Non-pigmented ciliary epithelial cell (primary cell): ENCODE measurements around the gene CTXN3.

Experiments
- DNase-seq: peaks from one replicate; pipeline ENCODE4 v3.0.0-alpha.2; 2010; ENCODE audit warnings: low read depth

Gene CTXN3

DNA sequence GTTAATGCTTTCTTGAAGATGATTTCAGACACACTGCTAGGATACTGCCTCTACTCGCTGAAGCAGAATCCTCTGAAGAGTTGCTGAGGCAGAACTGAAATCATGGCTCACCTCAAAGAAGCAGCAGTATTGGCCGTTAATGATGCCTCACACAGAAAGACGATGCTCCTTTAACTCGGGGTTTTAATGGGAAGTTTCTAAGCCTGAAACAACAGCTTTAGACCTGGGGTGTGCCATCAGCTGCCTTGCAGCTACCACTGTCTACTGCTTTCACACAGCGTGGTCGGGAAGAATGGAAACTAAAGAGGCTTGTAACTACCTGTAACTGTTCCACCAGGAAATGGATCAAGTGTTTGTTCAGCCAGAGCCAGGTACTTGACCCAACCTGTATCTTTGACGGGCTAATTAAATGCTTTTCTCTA is at the start of gene CTXN3:
TSS of gene CTXN3 (plus strand) at position 65 of the 422 bp plus-strand sequence. CDS start 8,440 bp downstream, outside the sequence.
- DNase-seq = no peak

DNA sequence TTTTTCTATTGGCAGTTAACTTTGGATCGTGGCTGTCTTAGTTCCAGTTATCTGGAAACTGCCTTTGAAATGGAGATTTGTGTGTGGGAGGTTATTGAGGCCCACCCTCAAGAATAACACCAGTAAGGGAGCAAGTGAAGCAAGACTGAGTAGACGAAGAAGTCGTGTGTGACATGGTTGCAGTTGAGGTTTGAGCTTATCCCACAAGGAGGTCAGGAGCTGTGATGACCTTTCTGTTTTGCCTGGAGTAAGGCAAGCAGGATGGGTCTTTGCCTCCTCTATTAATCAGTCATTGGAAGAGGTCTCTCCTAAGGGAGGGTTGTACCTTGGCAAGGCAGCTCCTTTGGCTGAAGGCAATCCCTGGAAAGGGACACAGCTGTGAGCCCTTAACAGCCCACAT is 49.6 kb upstream of the CTXN3 start:
- DNase-seq = no peak

DNA sequence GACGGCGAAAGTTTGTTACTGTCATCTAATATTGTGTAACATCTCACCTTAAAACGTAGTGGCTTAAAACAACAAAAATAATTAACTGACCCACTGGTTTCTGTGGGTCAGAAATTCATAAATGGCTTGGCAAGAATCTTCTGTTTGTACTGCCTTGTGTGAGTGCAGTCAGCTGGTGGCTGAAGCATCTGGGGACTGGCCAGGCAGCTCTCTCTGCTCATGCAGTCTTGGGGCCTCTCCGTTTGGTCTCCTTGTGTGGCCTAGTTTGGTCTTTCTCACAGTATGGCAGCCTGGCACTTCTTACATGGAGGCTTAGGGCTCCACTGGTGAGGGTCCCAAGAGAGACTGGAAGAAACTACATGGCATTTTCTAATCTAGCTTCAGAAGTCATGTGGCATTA is 49.0 kb upstream of the CTXN3 start:
- DNase-seq = no peak

DNA sequence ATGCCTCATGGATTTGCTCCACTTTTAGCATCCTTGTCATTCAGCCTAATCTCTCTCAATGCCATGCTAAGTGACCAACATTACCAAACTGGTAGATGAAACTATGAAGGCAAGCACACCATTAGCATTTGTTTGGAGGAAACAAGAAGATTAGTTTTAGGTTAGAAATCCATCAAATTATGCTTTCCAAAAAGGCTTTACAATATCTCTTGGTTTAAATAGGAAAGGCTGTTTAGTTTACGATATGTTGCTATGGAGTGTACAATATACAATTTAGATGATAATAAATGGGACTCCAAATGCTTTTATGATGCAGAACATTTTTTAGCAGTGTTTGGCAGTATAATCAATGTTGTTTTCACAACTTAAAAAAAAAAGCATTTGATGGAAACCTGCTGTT is 47.8 kb upstream of the CTXN3 start:
- no peak for DNase-seq

DNA sequence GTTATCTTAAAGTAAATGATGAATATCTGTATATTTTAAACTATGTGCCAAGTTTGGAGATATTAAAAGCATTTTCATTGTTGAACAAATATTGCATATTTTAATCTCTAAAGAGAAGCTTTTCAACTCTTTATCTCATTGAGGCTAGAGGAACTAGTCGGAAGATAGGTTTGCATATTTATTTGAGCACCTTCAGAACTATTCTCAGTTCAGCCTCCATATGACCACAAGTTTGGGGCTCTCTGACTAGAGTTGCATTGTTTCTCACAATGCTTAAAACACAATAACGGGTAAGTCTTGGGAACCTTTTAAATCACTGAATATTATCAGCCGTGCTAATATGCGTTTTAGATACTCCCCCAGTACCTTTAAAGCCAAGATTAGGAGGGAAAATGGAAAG is 47.3 kb upstream of the CTXN3 start:
- no peak for DNase-seq

DNA sequence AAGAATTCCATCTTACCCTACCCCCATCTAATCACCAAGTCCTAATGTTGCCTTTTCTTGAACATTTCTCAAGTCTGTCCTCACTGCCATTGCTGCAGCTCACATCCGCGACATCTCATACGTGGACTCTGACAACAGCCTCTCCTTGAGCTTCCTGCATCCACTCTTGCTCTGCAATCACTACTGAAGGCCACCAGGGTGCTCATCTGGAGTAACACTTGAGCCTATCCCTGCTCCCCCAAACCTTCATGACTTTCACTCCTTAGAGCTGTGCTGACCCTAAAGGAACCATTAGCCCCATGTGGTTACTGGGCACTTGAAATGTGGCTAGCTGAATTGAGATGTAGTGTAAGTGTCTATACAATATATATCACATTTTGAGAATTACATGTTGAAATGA is 46.4 kb upstream of the CTXN3 start:
- no peak for DNase-seq

DNA sequence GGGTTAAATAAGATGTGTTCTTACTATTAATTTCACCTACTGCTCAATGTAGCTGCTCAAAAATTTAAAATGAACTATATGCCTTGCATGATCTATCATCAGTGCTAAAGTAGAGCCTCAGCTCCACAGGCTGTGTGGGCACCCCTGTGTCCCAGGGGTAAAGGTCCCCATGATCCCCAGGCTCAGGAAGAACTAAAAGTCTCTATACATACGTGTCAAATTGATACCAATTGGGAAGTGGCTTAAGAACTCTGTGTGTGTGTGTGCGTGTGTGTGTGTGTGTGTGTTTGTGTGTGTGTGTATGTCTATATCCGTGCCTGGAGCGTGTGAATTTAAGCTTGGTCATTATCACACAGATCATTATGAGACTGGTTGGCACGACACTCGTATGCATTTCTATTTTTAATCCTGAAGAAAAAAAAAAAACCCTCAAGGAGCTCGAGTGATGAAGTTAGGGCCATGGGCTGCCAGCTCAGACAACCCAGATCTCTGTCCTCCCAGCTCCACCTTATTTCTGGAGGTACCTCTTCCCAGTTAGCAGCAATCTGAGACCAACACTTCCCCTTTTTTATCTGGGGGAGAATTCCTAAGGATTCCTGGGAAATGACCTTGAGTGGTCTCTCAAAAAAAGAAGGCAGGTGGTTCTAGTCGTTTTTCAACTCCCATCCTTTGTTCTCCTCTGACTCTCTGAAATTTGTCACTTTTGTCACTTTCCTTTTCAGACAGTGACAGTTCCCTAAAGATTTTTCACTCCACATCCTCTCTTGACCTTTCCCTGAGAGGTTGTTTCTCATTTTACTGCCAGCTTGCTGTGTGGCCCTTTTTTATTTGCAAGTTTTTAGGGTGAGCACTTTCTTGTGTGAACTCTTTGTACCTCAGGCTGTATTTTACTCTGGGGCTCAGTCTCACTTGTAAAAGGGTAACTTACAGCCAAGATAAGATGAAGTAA is 45.7 kb upstream of the CTXN3 start:
- no peak for DNase-seq

DNA sequence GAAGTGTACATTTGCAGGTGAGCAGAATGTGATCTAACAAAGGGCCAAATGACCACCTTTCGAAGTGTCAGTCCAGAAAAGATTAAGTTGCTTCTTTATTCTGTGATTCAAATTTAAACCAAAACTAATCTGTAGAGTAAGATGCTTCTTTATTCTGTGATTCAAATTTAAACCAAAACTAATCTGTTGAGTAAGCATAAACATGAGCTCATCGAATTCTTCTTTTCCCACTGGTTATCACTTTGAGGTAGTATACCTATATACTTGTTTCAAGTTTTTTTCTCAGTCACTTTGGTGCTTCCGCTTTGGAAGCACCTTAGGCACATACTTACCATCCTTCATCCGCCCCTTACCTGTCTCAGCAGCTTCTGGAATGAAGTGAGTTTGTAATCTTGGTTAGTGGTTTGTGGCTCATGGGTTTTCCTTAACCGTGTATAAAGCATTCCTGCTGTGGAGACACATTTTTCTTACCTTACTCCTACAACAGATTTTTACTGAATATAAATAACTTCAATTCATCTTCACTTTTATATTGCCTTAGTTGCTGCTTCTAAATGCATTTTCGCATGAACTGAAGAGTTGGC is 40.7 kb upstream of the CTXN3 start:
- DNase-seq = no peak

DNA sequence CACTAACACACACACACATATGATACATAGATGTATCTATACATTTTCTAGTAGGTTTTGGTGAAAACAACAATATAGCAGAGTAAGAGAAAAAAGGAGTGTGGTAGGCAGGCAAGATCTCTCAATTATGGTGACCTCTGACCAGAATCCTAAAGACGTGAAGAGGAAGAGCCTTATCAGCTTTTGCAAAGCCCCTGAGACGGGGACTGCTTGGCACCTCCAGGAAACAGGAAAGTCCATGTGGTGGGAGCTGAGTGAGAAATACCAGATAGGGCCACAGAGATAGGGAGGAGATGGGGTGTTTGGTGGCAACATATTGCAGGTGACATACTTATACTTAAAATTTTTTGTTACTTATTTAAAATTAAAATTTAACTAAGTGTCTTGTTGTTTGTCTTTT is 39.9 kb upstream of the CTXN3 start:
- no peak for DNase-seq

DNA sequence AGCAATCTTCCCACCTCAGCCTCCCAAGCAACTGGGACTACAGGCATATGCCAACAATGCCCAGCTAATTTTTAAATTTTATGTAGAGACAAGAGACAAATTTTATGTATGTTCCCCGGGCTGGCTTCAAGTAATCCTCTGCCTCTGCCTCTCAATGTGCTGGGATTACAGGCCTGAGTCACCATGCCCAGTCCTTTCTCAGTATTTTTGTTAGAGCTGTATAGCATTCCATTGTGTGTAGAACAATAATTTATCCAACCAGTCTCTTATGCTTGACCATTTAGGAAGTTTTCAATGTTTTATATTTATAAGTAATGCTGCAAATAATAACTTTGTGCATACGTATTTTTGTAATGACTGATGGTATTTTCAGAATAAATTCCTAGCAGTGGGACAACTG is 38.9 kb upstream of the CTXN3 start:
- DNase-seq = no peak

DNA sequence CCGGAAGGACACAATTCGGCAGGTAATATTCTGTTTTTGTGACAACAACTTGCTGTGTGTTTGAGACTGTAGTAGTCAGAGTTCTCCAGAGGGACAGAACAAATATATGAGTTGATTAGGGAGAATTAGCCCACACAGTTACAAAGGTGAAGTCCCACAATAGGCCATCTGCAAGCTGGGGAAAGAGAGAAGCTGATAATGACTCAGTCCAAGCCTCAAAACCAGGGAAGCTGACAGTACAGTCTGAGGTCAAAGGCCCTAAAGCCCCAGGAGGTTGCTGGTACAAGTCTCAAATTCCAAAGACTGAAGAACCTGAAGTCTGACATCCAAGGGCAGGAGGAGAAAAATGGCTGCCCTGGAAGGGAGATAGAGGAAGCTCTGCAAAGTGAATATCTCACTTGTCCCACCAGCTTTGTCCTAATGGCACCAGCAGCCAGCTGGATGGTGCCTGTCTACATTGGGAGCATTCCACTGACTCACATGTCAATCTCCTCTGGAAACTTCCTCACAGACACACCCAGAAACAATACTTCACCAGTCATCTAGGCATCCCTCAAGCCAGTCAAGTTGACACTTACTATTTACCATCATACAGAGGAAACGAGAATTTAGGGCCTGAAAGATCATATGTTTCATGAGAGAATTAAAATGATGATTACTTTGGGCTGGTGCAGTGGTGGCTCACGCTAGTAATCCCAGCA is 36.3 kb upstream of the CTXN3 start:
- no peak for DNase-seq

DNA sequence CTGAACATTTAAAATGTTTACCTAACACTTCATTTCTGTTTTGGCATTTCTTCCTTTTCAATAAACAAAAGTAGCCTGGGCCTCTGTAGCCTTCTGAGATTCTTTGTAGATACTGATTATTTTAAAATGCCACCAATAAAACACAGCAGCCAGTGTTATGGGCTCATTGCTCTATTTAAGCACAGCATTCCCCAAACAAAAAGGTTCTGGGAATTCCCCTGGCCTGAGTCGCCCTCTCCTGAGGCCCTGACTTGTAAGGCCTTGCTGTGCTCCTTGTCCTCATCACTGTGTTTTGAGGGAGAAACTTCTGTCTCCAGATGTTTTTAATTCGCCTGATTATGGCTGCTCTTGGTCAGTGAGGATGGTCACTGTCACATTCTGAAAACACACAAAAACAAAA is 33.0 kb upstream of the CTXN3 start:
- no peak for DNase-seq

DNA sequence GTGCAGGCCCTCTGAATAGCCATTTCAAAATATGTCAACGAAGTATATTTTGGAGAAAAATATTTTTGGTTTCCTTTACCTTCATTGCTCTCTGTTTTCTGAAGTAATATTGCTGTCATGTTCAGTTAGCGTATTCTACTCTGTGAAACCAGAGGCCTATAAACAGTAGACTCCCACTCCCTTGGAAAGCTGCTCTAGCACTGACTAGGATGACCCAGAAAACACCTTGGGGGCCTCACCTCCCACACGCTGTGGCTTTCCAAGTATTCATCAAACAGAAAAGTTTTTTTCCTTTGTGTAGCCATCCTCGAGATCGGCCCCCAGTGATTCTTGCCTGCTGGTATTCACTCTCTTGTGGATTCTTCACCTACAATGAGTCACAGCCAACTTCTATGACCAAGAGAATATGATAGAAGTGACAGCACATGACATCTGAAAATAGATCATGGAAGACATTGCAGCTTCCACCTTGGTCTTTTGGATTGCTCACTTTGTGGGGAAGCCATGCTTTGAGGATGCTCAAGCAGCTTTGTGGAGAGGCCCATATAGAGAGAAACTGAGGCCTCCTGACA is 28.9 kb upstream of the CTXN3 start:
- no peak for DNase-seq

DNA sequence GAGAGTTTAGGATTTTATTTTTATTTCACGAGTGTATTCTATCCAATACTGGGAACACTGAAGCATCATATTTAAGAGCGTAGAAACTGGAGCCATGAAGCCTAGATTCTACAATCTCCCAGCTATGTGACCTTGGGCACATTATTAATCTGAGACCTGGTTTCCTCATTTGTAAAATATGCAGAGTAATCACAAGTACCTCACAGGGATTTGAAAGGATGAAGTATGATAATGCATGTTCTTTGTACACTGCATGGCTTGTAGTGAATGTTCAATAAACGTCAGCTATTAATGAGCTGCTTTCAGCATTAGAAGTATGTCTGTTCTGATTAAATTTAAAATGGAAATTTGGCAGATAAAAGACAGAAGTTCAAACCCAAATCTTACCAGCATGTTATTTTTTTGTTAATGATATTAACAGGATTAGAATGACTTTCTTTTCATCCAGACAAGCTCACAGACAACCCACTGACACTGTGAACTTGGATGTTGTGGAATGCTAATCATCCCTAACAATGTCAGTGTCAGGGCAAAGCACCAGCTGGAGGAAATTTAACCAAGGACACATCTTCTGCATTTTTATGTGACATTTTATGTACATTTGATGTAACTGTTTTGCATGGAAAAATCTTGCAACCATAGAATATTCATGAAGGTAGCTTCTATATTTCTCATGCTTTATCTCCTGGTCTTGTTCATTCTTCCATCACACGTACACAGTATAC is 27.1 kb upstream of the CTXN3 start:
- no peak for DNase-seq

DNA sequence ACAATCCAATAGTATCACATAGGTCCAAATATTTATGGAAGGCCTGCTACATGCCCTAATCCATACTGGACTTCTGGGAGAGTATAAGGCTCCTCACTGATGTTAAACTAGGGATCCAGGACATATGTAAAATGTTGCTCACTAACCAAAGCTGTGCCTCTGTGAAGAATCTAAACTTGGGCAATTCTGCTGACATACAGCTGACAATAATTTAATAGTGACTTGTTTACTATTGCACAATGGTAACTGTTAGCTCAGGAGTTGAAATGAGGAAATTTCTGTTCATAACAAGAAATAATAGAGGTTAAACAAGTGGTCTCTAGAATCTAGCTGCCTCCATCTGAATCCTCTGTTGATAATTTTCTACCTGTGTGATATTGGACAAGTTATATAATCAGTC is 14.9 kb upstream of the CTXN3 start:
- DNase-seq = no peak

DNA sequence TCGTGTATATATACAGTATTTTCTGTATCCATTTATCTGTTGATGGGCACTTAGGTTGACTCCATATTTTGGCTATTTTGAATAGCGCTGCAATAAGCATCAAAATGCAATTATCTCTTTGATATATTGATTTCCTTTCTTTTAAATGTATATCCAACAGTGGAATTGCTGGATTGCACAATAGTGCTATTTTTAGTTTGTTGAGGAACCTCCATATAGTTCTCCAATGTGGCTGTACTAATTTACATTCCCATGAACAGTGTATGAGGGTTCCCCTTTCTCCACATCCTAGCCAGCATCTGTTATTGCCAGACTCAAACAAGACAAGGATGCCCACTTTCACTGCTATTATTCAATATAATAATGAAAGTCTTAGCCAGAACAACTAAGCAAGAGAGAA is 9.1 kb upstream of the CTXN3 start:
- DNase-seq = no peak

DNA sequence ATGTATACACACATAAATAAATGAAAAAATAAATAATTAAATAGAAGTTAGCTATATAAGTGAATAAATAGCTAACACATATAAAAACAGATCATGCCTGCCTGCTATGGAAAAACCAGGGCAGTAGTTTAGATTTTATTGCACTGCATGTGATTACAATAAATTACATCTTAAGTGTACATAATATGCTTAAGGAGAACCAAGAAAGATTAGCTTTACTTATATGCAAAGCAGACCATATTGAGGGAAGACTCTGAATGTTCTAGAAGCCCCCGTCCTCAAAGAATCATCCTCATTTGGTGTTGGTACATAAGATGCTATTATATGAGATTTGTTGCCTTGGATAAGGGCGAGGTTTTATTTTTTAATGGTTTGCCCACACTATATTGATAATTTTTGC is 5.9 kb upstream of the CTXN3 start:
- DNase-seq = no peak

DNA sequence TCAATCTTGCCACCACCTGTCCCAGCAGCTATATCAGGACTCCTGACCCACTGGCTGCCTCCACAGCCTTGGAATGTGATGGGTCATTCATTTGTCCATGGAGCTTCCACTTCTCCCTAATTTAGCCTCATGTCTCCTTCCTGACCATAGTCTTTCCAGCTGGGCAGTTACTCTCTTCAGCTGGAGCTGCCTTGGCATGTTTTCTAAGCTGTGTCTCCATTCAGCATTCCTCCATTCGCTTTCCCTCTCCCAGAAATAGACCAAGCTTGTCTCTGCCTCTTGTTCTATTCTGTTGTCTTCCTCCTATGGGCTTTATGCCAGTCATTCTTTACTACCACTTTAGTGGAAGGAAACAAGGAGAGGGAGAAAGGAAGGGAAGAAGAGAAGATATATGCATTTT is 5.3 kb upstream of the CTXN3 start:
- no peak for DNase-seq

DNA sequence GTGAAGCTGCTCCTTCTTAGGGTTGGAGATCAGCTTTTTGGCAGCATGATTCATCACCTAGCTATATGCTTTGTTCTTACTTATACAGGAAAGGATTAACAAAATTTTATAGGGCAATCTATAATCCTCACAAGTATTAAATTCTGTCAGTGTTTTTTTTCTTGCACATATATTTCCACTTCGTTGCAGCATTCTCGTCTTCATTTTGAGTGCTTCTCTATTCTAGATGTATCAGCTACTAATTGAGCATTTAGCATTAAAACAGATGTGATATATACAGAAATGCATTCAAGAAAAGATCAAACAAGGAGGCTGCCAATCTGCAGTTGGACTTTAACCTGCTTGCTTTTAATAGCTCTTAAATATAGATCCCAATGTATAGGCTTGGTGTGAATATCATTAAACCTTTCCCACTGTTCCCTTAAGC is 3.6 kb upstream of the CTXN3 start:
- no peak for DNase-seq

DNA sequence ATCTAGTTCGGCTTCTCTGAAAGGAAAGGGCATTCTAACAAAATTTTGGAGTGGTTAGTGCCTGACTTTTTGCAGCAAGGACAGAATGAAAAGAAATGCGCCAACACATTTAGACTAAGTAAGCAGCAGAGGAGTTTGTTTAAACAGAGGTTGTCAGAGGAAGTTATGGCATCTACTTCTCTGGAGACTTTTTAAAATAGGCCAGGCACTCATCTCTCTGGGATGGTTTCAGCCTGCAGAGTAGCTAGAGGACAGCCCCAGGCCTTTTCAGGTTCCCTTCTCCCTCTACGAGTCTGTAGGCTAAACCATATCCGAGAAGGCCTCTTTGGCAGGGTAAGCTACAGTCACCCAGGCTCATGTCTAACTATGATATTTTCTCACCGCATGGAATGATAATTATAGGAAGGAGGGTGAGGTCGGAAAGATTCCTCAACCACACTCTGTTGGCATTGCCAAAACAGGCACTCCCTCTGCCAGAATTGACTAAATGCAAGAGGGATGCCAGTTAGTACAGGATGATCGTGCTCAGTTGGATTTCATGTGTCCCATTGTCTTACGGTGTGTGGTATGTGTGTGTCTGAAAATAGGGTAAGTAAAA is 1.4 kb upstream of the CTXN3 start:
- DNase-seq = no peak

DNA sequence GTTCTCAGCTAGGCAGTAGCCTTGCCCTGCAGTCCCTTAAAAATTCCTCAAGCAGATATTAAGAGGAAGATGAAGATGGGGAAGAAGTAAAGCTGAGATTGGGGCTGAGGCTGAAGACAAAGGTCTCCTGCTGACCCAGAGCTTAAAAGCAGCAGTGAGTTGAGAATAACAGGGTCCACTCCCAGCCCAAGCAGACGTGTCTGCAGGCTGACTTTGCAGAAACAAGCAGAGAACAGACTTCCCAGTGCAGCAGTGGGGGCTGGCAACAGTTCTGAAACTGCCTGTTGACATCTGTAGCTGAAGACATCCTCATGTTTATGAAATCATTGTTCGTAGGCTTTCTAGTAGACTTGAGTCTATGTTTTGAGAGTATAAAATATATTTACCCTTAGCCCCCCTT is 1.1 kb downstream of the CTXN3 start:
- no peak for DNase-seq

DNA sequence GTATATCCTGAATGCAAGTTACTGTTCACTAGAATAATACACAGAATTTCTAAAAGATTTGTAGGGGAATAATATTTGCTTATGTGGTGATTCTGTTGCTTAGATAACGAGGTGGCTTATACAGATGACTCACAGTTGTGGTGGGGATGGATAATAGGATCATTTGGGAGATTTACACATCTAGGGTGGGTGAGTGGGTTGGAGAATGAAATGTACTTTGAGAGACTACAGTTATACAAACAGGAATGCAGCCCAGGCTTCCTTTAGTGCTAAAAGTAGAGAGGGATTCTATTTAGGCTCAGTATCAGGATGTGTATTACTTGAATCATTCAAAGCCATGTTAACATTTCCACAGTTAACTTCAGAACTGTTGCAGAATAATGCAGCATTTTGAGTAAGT is 1.8 kb downstream of the CTXN3 start:
- DNase-seq = peak; percentile 89
